NB4 (cell line): ENCODE data around the gene SMYD3.

ENCODE experiments used
- DNase-seq: peaks from one replicate; pipeline ENCODE4 v3.0.0; 2010; ENCODE audit warnings: low read depth
- H3K4me3 ChIP-seq: one replicate; pipeline ENCODE4 v1.5.1; 2011; ENCODE audit warnings: mild to moderate bottlenecking, low read depth, low read length, moderate library complexity
- MYC ChIP-seq: IDR thresholded peaks from 2 replicates; pipeline ENCODE4 v1.6.1; 2011; ENCODE audit warnings: low read depth, low read length
- POLR2A ChIP-seq: IDR thresholded peaks from 2 replicates; pipeline ENCODE4 v1.6.1; 2011; ENCODE audit warnings: mild to moderate bottlenecking; ENCODE audit not compliant: insufficient read length; ENCODE audit errors: extremely low read depth
- TF ChIP-seq, protein P1 (sequence below): IDR thresholded peaks from 2 replicates; pipeline ENCODE4 v1.6.1; 2011; ENCODE audit warnings: low read depth, low read length
- TF ChIP-seq, protein P2 (sequence below): IDR thresholded peaks from one replicate; pipeline ENCODE4 v1.5.1; 2012; ENCODE audit warnings: low read depth, low read length

The SMYD3 gene

DNA sequence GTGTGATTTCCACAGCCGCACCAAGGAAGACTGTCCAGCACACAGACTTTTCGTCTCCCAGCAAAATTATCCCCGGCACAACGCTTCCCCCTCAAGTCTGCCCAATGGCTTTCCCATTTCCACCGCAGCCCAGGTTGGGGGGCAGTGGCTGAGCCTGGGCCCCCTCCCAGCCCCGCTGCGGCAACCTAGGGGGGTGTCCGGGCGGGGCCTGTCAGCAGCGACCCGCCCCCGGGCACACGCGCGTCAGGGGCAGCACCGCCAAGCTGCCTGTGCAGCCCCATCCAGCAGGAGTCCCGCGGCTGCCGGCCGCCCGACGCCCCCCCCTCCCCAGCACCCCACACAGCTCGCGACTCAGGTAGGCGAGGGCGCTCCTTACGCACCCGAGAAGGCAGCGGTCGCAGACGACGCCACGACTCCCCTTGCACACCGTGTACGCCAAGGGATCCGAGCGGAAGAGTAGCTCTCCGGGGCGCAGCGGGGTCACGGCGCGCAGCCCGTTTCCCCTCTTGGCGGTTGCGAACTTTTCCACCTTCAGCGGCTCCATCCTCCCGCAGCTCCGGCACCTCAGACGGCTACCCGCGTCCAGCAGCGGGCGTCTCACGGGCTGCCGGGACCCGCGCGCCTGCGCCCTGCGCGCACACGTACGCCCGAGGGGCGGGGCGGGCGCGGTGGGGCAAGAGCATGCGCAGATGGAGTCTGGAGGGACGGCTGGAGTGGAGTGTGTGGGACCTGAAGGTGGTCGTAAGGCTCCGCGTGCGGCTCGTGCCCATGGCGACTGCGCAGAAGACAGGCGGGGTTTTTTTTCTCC lies at the start of gene SMYD3:
SMYD3 (minus strand) TSS at position 606 of the 808 bp plus-strand sequence.
- TF ChIP-seq MYC (no peak), POLR2A (peak; percentile 44)
- peak; percentile 85 for DNase-seq
- peak within 1 kb of the TSS; percentile 76 for H3K4me3 ChIP-seq

DNA sequence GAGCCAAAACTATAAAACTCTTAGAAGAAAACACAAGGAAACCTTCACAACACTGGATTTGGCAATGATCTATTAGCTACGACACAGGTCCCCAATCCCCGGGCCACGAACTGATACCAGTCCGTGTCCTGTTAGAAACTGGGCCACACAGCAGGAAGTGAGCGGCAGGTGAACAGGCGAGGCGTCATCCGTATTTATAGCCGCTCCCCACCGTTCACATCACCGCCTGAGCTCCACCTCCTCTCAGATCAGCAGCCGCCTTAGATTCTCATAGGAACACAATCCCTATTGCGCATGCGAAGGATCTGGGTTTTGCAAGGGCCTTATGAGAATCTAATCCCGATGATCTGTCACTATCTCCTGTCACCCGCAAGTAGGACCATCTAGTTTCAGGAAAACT lies 47.1 kb upstream of the SMYD3 start:
- TF ChIP-seq, protein P1, sequence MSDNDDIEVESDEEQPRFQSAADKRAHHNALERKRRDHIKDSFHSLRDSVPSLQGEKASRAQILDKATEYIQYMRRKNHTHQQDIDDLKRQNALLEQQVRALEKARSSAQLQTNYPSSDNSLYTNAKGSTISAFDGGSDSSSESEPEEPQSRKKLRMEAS: no peak
- TF ChIP-seq POLR2A (no peak), MYC (no peak)
- TF ChIP-seq, protein P2, sequence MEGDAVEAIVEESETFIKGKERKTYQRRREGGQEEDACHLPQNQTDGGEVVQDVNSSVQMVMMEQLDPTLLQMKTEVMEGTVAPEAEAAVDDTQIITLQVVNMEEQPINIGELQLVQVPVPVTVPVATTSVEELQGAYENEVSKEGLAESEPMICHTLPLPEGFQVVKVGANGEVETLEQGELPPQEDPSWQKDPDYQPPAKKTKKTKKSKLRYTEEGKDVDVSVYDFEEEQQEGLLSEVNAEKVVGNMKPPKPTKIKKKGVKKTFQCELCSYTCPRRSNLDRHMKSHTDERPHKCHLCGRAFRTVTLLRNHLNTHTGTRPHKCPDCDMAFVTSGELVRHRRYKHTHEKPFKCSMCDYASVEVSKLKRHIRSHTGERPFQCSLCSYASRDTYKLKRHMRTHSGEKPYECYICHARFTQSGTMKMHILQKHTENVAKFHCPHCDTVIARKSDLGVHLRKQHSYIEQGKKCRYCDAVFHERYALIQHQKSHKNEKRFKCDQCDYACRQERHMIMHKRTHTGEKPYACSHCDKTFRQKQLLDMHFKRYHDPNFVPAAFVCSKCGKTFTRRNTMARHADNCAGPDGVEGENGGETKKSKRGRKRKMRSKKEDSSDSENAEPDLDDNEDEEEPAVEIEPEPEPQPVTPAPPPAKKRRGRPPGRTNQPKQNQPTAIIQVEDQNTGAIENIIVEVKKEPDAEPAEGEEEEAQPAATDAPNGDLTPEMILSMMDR: no peak
- no peak for DNase-seq
- no peak overlapping the region for H3K4me3 ChIP-seq

DNA sequence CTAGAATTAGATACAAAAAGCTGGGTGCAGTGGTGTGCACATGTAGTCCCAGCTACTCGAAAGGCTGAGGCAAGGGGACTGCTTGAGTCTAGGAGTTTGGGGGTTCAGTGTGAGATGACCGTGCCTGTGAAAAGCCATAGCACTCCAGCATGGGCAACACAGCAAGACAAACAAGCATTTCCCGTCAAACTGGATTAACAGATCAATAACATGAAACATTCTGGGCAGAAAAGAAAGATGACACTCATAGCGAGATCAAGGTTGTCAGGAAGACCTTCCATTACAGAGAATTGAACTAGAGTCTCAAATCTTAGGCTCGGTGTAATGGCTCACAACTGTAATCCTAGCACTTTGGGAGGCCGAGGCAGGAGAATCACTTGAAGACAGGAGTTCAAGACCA lies 45.0 kb upstream of the SMYD3 start:
- no peak overlapping the region for H3K4me3 ChIP-seq
- TF ChIP-seq, protein P1: no peak
- no peak for TF ChIP-seq POLR2A
- TF ChIP-seq, protein P2: no peak
- no peak for TF ChIP-seq MYC
- DNase-seq: no peak

DNA sequence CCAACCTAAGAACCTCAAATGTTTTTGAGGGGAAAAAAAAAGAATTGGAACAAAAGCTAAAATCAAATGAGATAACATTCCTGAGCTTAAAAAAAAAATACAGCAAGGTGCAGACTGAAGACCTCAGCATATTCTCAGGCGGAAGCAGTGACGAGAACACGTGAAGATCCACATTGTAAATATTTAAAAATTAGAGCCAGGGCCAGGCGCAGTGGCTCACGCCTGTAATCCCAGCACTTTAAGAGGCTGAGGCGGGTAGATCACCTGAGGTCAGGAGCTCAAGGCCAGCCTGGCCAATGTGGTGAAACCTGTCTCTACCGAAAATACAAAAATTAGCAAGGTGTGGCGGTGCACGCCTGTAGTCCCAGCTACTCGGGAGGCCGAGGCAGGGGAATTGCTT lies 43.3 kb upstream of the SMYD3 start:
- no peak overlapping the region for H3K4me3 ChIP-seq
- TF ChIP-seq POLR2A (no peak), MYC (no peak)
- TF ChIP-seq, protein P1: no peak
- TF ChIP-seq, protein P2: no peak
- no peak for DNase-seq

DNA sequence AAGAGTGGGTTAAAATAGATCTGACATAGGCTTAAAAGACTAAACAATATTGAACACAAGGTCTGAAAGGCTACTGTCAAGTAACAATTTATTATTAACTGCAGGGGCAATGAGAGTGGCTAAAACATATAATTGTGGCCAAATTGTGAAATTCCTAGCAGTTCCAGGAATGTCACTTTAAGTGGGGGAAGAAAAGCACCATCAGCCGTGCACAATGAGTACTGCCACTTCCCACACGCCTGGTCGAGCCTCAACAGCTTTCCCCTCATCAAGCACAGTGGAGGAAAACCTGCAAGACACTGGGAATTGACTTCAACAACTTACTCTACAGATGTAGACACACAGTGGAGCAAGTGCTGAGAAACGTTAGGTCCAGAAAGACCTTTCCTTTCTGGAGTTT lies 42.6 kb upstream of the SMYD3 start:
- no peak for DNase-seq
- no peak overlapping the region for H3K4me3 ChIP-seq
- TF ChIP-seq POLR2A (no peak), MYC (no peak)
- TF ChIP-seq, protein P2: no peak
- TF ChIP-seq, protein P1: no peak

DNA sequence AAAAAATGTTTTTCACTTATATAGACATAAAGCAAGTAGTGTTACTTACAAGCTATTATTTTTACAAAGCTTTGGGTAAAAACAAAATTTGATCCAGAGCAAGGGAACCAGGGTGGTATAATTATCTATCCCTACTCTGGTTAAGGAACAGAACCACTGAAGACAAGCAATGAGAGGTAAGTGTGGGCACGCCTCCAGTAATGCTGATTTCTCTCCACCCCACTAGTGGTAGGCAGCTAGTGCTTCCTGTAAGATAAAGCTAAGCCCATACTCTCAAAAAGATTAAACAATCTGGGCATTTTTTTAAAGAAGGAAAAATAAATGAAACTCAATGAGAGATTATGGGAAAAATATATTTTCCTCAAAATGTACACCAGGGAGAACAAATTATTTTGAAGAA lies 36.9 kb upstream of the SMYD3 start:
- H3K4me3 ChIP-seq: no peak overlapping the region
- no peak for DNase-seq
- TF ChIP-seq POLR2A (no peak), MYC (no peak)
- TF ChIP-seq, protein P1: no peak
- TF ChIP-seq, protein P2: no peak
